NCI-H1930 (cell line): ENCODE measurements around the gene CPEB3.
"Not testable (repeated sequence)": the region's sequence is repeated elsewhere in the genome, so short reads cannot be mapped to it uniquely, and the experiment has no call there.

Experiments
- DNase-seq, 2 experiments: peaks; one replicate each; lab custom pipeline; 2025; lab: John Stamatoyannopoulos, UW

The CPEB3 gene

GRCh38 chr10:92038949-92039348 lies 251.9 kb downstream of the CPEB3 start:
- no peak for DNase-seq

- DNase-seq, result not testable (repeated sequence)
Observed at GRCh38 chr10:92033070-92033469, 257.8 kb downstream of the CPEB3 start.

- DNase-seq, result no peak
Observed at GRCh38 chr10:92031580-92031979, 259.3 kb downstream of the CPEB3 start.

GRCh38 chr10:92027141-92027540 lies 263.7 kb downstream of the CPEB3 start:
- DNase-seq, result no peak

- DNase-seq, result not testable (repeated sequence)
Observed at GRCh38 chr10:92025340-92025739, 265.5 kb downstream of the CPEB3 start.

GRCh38 chr10:92024700-92025099 lies 266.2 kb downstream of the CPEB3 start:
- DNase-seq, result no peak

GRCh38 chr10:92014620-92015019 lies 276.3 kb downstream of the CPEB3 start:
- no peak for DNase-seq

- DNase-seq, result no peak
Observed at GRCh38 chr10:92011560-92012214, 279.2 kb downstream of the CPEB3 start.

GRCh38 chr10:92010047-92010735 lies 280.7 kb downstream of the CPEB3 start:
- DNase-seq, result no peak

GRCh38 chr10:92009445-92009844 lies 281.4 kb downstream of the CPEB3 start:
- no peak for DNase-seq

GRCh38 chr10:92005978-92006377 lies 284.9 kb downstream of the CPEB3 start:
- no peak for DNase-seq

GRCh38 chr10:92003258-92003657 lies 287.6 kb downstream of the CPEB3 start:
- DNase-seq, result peak in 1 of 2 experiments; percentile 1

- DNase-seq, result no peak
Observed at GRCh38 chr10:92001995-92002394, 288.9 kb downstream of the CPEB3 start.

GRCh38 chr10:92001581-92001980 lies 289.3 kb downstream of the CPEB3 start:
- DNase-seq, result no peak
